HepG2 (cell line): ENCODE results near the gene BOLA2B.
"Not testable (repeated sequence)": the region's sequence is repeated elsewhere in the genome, so short reads cannot be mapped to it uniquely, and the experiment has no call there.

ENCODE experiments used
- CTCF ChIP-seq: sonication (generic); formaldehyde crosslinking; IDR thresholded peaks from 2 replicates; pipeline ENCODE4 v1.5.0; 2020; ENCODE audit warnings: mild to moderate bottlenecking, missing genetic modification reagents, moderate library complexity
- HMGXB4 ChIP-seq, 2 experiments: sonication (generic) in 1 of 2; formaldehyde crosslinking in 1 of 2; IDR thresholded peaks; 2 replicates each; pipeline versions ENCODE4 v1.4.0 to v1.6.1; 2018 to 2020; ENCODE audit warnings: missing genetic modification reagents in 2 of 2, borderline replicate concordance in 1 of 2, low read depth in 1 of 2, mild to moderate bottlenecking in 1 of 2, missing biosample characterization in 1 of 2
- HNF4G ChIP-seq, 2 experiments: sonication (generic) in 1 of 2; formaldehyde crosslinking in 1 of 2; IDR thresholded peaks; 2 replicates each; pipeline versions ENCODE4 v1.4.0 to v1.6.1; 2011 to 2020; ENCODE audit warnings: borderline replicate concordance in 2 of 2, low read depth in 2 of 2, mild to moderate bottlenecking in 2 of 2, low read length in 1 of 2, missing genetic modification reagents in 1 of 2, moderate library complexity in 1 of 2
- KLF16 ChIP-seq, 2 experiments: sonication (generic) in 1 of 2; formaldehyde crosslinking in 1 of 2; IDR thresholded peaks; 2 replicates each; pipeline versions ENCODE4 v1.6.1 to v1.8.0; 2016 to 2023; ENCODE audit warnings: missing genetic modification reagents in 2 of 2, missing compliant biosample characterization in 1 of 2
- NFRKB ChIP-seq: fragments of 450-650 bp; IDR thresholded peaks from 2 replicates; pipeline ENCODE4 v1.6.1; 2017
- POLR2AphosphoS5 ChIP-seq: IDR thresholded peaks from 2 replicates; pipeline ENCODE4 v1.6.1; 2012; ENCODE audit warnings: low read depth, low read length
- SNAPC2 ChIP-seq: sonication (generic); formaldehyde crosslinking; IDR thresholded peaks from 2 replicates; pipeline ENCODE4 v1.8.1; 2022; ENCODE audit warnings: mild to moderate bottlenecking, missing genetic modification reagents
- SRF ChIP-seq: IDR thresholded peaks from 2 replicates; pipeline ENCODE4 v1.6.1; 2011; ENCODE audit warnings: mild to moderate bottlenecking, low read depth, low read length, moderate library complexity
- ZGPAT ChIP-seq: IDR thresholded peaks from 2 replicates; pipeline ENCODE4 v1.6.1; 2016; ENCODE audit warnings: mild to moderate bottlenecking
- ZNF609 ChIP-seq: sonication (generic); formaldehyde crosslinking; IDR thresholded peaks from 2 replicates; pipeline ENCODE4 v1.4.0; 2020; ENCODE audit warnings: mild to moderate bottlenecking, missing genetic modification reagents, borderline replicate concordance

- not testable (repeated sequence) for TF ChIP-seq POLR2AphosphoS5; CTCF; ZGPAT (CRISPR knock-in tag); HNF4G (IDR thresholded peaks at IDR 0.05; ENCODE audit: borderline replicate concordance, low read depth, low read length); HNF4G (CRISPR knock-in tag; IDR thresholded peaks at IDR 0.05; ENCODE audit: borderline replicate concordance, low read depth); KLF16 (CRISPR knock-in tag; IDR thresholded peaks at IDR 0.05); HMGXB4 (CRISPR knock-in tag; IDR thresholded peaks at IDR 0.05; ENCODE audit: borderline replicate concordance in 1 of 2, low read depth in 1 of 2); SNAPC2 (CRISPR knock-in tag); NFRKB; SRF; ZNF609 (CRISPR knock-in tag)
Observed at GRCh38 chr16:30193098-30193497, 368 bp downstream of the BOLA2B start.
